Stimulated activated CD8-positive, alpha-beta memory T cell treated with anti-CD3 and anti-CD28 coated beads, Interleukin-4, amount 100 ng/mL, for 48 hours (primary cell): ENCODE results near the gene NDUFA7.
"Not testable (repeated sequence)": the region's sequence is repeated elsewhere in the genome, so short reads cannot be mapped to it uniquely, and the experiment has no call there.

Experiments used
- DNase-seq: peaks from one replicate; pipeline ENCODE4 v3.0.0-alpha.2; 2020

Gene NDUFA7

GRCh38 chr19:8341504-8341903 is 20.3 kb upstream of the NDUFA7 start:
- not testable (repeated sequence) for DNase-seq

GRCh38 chr19:8340341-8341096 is 19.3 kb upstream of the NDUFA7 start:
- DNase-seq = no peak

GRCh38 chr19:8338835-8339234 is 17.7 kb upstream of the NDUFA7 start:
- no peak for DNase-seq

- DNase-seq = no peak
These were observed 16.6 kb upstream of the NDUFA7 start for GRCh38 chr19:8337728-8338127.

GRCh38 chr19:8336660-8337059 is 15.5 kb upstream of the NDUFA7 start:
- no peak for DNase-seq

- DNase-seq = no peak
These were observed 14.9 kb upstream of the NDUFA7 start for GRCh38 chr19:8336072-8336569.

- peak; percentile 59 for DNase-seq
These were observed 14.3 kb upstream of the NDUFA7 start for GRCh38 chr19:8335343-8336071.

- DNase-seq = peak; percentile 62
These were observed 13.5 kb upstream of the NDUFA7 start for GRCh38 chr19:8334458-8335342.

- DNase-seq = no peak
These were observed 12.7 kb upstream of the NDUFA7 start for GRCh38 chr19:8333767-8334457.

GRCh38 chr19:8332976-8333766 is 12.0 kb upstream of the NDUFA7 start:
- no peak for DNase-seq

GRCh38 chr19:8331263-8331845 is 10.2 kb upstream of the NDUFA7 start:
- no peak for DNase-seq

GRCh38 chr19:8329996-8330395 is 8.8 kb upstream of the NDUFA7 start:
- no peak for DNase-seq

GRCh38 chr19:8325454-8325853 is 4.3 kb upstream of the NDUFA7 start:
- DNase-seq = no peak

GRCh38 chr19:8324186-8325050 is 3.2 kb upstream of the NDUFA7 start:
- DNase-seq = no peak

- DNase-seq = no peak
These were observed 2.6 kb upstream of the NDUFA7 start for GRCh38 chr19:8323781-8324185.

- DNase-seq = no peak
These were observed 1.4 kb upstream of the NDUFA7 start for GRCh38 chr19:8322638-8322997.

GRCh38 chr19:8321986-8322637 is 937 bp upstream of the NDUFA7 start:
- DNase-seq = no peak

- DNase-seq = no peak
These were observed 560 bp downstream of the NDUFA7 start for GRCh38 chr19:8320564-8321066.

- no peak for DNase-seq
These were observed 1.2 kb downstream of the NDUFA7 start for GRCh38 chr19:8319807-8320520.
